Activated naive CD4-positive, alpha-beta T cell treated with anti-CD3 and anti-CD28 coated beads, Interleukin-2, amount 10 ng/mL, durations not matched to agents 7 days and 5 days (primary cell): ENCODE data around the gene FAAP100.
"Not testable (repeated sequence)": the region's sequence is repeated elsewhere in the genome, so short reads cannot be mapped to it uniquely, and the experiment has no call there.

Source experiments
- CTCF ChIA-PET: fragments of 350-600 bp; sonication (Branson Sonifier 250); formaldehyde crosslinking; loops from one replicate; lab custom pipeline; 2021; ENCODE audit warnings: antibody characterized with exemption; lab: Charles Lee
- DNase-seq: peaks from one replicate; pipeline ENCODE4 v3.0.0-alpha.2; 2020
- H3K27ac Mint-ChIP-seq: one replicate; pipeline ENCODE4 v1.8.0; 2021; ENCODE audit warnings: mild to moderate bottlenecking, moderate library complexity, mixed read lengths
- H3K27me3 Mint-ChIP-seq: one replicate; pipeline ENCODE4 v1.8.0; 2021; ENCODE audit warnings: mild to moderate bottlenecking, mixed read lengths
- H3K36me3 Mint-ChIP-seq: one replicate; pipeline ENCODE4 v1.8.0; 2021; ENCODE audit warnings: mixed read lengths
- H3K4me1 Mint-ChIP-seq: one replicate; pipeline ENCODE4 v1.8.0; 2021; ENCODE audit warnings: mixed read lengths
- H3K4me3 Mint-ChIP-seq: one replicate; pipeline ENCODE4 v1.8.0; 2021; ENCODE audit warnings: mild to moderate bottlenecking, moderate library complexity, mixed read lengths
- H3K9me3 Mint-ChIP-seq: one replicate; pipeline ENCODE4 v1.8.0; 2021; ENCODE audit warnings: mixed read lengths

FAAP100 gene

DNA sequence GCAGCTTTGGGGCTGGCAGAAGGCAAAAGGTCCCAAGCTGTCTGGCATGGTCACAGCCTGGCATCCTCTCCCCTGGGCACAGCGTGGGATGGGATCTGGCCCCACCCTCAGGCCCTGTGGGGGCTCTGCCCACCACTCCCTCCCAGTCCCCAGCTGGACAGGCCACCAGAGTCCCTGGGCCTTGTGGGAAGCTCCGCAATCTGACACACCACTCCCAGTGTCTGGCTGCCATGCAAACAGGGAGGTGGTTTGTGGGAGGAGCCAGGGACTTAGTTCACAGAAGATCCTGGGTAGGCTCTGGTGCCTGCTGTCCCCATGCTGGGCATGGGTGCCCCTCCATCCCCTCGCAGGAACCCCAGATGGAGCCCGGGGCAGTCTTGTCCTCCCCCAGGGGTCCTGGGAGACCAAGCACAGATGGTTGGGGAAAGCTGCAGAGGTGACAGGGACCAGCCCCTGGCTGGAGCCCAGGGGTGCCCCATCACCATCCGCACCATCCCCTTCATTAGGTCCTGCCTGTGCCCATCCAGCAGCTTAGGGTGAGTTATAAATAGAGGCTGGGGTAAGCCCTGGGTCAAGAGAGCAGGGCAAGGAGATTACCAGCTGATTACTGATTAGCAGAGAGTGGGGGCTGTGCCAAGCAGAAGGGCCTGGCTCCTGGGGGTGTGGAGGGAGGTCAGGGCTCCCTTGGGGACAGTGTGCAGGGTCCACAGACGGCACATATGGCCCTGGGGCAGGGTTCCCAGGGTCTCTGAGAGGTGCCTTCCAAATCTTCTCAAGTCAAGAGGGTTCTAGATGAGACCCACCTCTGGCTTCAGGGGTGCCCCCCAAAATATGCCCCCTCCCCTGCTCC, 17.8 kb downstream of the FAAP100 start:
- H3K4me1 Mint-ChIP-seq = no peaks in the 10 kb centered on the region
- CTCF ChIA-PET = no interaction called here
- no peaks in the 10 kb centered on the region for H3K9me3 Mint-ChIP-seq
- no peak overlapping the region for H3K27ac Mint-ChIP-seq
- no peak for DNase-seq
- H3K27me3 Mint-ChIP-seq = peaks cover 59% of the 10 kb centered on the region
- no peak overlapping the region for H3K4me3 Mint-ChIP-seq
- H3K36me3 Mint-ChIP-seq = no peaks in the 10 kb centered on the region

DNA sequence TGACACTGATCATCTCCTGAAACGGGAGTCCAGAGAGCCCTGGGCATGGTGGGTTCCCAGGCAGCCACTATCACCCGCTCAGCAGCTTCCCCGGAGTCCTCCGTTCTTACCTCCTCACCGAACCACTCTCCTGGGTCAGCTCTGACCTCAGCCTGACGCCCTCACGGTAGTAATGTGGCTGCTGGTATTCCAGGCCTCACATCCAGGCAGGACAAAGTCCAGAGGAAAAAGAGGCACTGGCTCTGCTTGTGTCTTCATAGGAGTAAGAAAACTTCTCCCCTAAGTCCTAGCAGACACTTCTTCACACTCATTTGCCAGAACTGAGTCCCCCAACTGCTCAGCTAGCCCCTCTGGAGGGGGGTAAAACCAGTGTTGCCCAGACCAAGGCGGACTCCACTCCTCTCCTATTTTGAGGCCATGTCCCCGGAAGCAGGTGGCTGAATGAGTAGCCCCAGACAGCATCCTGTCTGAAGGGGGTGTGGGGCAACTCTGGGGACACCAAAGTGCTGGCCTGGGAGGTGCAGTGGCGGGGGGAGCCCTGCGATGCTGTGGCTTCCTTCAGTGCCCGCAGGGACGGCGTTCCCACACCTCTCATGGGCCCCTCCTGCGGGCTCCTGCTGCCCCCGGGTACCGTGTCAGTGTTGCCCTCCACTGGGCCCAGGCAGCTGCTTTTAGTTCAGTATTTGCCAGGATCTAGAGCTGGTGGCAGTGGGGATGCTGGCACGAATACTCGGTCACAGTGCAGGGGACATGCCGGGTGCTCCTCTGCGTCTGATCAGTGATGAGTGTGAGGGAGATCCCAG, 18.6 kb downstream of the FAAP100 start:
- peaks cover 64% of the 10 kb centered on the region for H3K27me3 Mint-ChIP-seq
- H3K4me3 Mint-ChIP-seq = no peak overlapping the region
- no peak overlapping the region for H3K27ac Mint-ChIP-seq
- no peak for DNase-seq
- CTCF ChIA-PET = no interaction called here
- H3K36me3 Mint-ChIP-seq = no peaks in the 10 kb centered on the region
- no peaks in the 10 kb centered on the region for H3K4me1 Mint-ChIP-seq
- no peaks in the 10 kb centered on the region for H3K9me3 Mint-ChIP-seq

DNA sequence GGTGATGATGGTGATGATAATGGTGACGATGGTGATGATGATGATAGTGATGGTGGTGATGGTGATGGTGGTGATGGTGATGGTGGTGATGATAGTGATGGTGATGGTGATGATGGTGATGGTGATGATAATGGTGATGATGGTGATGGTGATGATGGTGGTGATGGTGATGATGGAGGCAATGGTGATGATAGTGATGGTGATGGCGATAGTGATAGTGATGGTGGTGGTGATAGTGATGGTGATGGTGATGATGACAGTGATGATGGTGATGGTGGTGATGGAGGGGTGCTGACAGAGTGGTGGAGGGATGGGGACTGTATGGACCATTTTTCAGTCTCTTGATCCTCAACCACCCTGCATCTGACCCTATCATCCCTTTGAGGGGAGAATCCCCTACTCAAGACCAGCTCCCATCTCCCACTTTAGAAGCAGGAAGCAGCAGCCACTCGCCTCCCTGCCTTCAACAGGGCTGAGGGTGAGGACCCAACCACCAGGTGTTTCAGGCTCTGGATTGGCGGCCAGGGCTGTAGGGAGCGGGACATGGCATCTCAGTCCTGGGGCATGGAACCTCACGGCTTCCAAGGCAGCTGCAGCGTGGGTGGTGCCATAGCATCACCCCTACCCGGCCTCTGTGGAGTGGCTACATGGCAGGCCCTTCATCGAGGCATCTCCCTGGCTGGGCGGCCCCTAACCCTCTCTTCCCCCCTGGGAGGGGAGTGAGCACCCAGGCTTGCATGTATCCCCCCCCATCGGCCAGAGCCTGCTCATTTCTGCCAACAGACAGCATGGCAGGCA, 19.5 kb downstream of the FAAP100 start:
- no peak overlapping the region for H3K4me3 Mint-ChIP-seq
- DNase-seq = no peak
- H3K27ac Mint-ChIP-seq = no peak overlapping the region
- H3K9me3 Mint-ChIP-seq = no peaks in the 10 kb centered on the region
- H3K36me3 Mint-ChIP-seq = no peaks in the 10 kb centered on the region
- peaks cover 61% of the 10 kb centered on the region for H3K27me3 Mint-ChIP-seq
- H3K4me1 Mint-ChIP-seq = no peaks in the 10 kb centered on the region
- CTCF ChIA-PET = no interaction called here

DNA sequence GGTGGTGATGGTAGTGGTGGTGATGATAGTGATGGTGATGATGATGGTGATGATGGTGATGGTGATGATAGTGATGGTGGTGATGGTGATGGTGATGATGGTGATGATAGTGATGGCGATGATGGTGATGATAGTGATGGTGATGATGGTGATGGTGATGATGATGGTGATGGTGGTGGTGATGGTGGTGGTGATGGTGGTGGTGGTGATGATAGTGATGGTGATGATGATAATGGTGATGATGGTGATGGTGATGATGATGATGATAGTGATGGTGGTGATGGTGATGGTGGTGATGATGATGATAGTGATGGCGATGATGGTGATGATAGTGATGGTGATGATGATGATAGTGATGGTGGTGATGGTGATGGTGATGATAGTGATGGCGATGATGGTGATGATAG, 20.2 kb downstream of the FAAP100 start:
- DNase-seq, H3K4me3 Mint-ChIP-seq, H3K9me3 Mint-ChIP-seq, H3K4me1 Mint-ChIP-seq, H3K27ac Mint-ChIP-seq, CTCF ChIA-PET, H3K36me3 Mint-ChIP-seq: not testable (repeated sequence)
- H3K27me3 Mint-ChIP-seq = peaks cover 59% of the 10 kb centered on the region

DNA sequence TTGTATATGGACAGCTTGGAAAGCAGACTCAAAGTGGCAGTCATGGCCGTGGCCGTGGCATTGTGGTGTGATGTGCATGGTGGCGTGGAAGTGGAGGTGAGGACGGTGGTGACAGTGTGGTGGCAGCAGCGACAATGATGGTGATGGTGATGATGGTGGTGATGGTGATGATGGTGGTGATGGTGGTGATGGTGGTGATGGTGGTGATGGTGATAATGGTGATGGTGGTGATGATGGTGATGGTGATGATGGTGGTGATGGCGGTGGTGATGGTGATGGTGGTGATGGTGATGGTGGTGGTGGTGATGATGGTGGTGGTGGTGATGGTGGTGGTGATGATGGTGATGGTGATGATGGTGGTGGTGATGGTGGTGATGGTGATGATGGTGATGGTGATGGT, 21.1 kb downstream of the FAAP100 start:
- H3K27me3 Mint-ChIP-seq = peaks cover 58% of the 10 kb centered on the region
- H3K9me3 Mint-ChIP-seq, CTCF ChIA-PET, DNase-seq, H3K27ac Mint-ChIP-seq, H3K4me1 Mint-ChIP-seq, H3K36me3 Mint-ChIP-seq, H3K4me3 Mint-ChIP-seq: not testable (repeated sequence)

DNA sequence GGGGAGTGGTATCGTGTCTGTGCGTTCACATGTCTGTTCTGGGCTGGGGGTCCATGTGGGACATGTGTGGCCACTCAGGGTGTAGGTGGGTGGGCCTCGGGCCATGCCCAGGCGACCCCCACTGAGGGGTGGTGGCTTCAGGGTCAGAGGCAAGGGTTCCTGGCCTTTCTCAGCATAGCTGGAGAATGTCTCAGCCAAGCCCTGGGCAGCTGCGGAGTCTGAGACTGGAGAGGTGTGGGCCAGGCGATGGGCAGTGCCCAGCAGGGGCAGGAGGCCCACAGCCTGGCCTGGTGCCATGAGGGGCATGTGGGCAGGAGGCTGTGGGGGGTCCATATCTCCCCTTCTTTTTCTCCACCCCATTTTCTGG, 22.7 kb downstream of the FAAP100 start:
- Mint-ChIP-seq H3K27me3 (peaks cover 47% of the 10 kb centered on the region), H3K9me3 (no peaks in the 10 kb centered on the region), H3K36me3 (no peaks in the 10 kb centered on the region), H3K27ac (no peak overlapping the region), H3K4me3 (no peak overlapping the region), H3K4me1 (no peaks in the 10 kb centered on the region)
- no peak for DNase-seq
- CTCF ChIA-PET = no interaction called here

DNA sequence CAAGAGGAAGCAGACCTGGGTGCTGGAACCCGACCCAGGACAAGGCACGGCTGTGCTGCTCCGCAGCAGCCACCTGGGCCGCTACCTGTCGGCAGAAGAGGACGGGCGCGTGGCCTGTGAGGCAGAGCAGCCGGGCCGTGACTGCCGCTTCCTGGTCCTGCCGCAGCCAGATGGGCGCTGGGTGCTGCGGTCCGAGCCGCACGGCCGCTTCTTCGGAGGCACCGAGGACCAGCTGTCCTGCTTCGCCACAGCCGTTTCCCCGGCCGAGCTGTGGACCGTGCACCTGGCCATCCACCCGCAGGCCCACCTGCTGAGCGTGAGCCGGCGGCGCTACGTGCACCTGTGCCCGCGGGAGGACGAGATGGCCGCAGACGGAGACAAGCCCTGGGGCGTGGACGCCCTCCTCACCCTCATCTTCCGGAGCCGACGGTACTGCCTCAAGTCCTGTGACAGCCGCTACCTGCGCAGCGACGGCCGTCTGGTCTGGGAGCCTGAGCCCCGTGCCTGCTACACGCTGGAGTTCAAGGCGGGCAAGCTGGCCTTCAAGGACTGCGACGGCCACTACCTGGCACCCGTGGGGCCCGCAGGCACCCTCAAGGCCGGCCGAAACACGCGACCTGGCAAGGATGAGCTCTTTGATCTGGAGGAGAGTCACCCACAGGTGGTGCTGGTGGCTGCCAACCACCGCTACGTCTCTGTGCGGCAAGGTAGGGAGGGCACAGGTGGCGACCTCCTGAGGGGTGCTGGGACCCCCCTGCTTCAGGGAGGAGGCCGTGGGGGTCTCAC, 23.3 kb downstream of the FAAP100 start:
- Mint-ChIP-seq H3K27me3 (peaks cover 47% of the 10 kb centered on the region), H3K36me3 (no peaks in the 10 kb centered on the region), H3K4me3 (no peak overlapping the region), H3K4me1 (no peaks in the 10 kb centered on the region), H3K9me3 (no peaks in the 10 kb centered on the region), H3K27ac (no peak overlapping the region)
- no peak for DNase-seq
- CTCF ChIA-PET = no interaction called here

DNA sequence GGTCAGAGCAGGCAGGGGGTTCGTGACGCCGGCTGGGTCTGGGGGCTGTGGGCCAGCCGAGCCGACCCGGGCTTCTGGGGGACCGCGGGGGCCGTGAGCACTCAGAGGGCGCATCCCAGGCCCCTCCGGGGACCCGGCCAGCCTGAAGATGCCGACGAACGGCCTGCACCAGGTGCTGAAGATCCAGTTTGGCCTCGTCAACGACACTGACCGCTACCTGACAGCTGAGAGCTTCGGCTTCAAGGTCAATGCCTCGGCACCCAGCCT, 23.8 kb downstream of the FAAP100 start:
- CTCF ChIA-PET = no interaction called here
- no peaks in the 10 kb centered on the region for H3K36me3 Mint-ChIP-seq
- H3K27me3 Mint-ChIP-seq = peaks cover 47% of the 10 kb centered on the region
- H3K4me1 Mint-ChIP-seq = no peaks in the 10 kb centered on the region
- no peaks in the 10 kb centered on the region for H3K9me3 Mint-ChIP-seq
- H3K27ac Mint-ChIP-seq = no peak overlapping the region
- no peak for DNase-seq
- no peak overlapping the region for H3K4me3 Mint-ChIP-seq

DNA sequence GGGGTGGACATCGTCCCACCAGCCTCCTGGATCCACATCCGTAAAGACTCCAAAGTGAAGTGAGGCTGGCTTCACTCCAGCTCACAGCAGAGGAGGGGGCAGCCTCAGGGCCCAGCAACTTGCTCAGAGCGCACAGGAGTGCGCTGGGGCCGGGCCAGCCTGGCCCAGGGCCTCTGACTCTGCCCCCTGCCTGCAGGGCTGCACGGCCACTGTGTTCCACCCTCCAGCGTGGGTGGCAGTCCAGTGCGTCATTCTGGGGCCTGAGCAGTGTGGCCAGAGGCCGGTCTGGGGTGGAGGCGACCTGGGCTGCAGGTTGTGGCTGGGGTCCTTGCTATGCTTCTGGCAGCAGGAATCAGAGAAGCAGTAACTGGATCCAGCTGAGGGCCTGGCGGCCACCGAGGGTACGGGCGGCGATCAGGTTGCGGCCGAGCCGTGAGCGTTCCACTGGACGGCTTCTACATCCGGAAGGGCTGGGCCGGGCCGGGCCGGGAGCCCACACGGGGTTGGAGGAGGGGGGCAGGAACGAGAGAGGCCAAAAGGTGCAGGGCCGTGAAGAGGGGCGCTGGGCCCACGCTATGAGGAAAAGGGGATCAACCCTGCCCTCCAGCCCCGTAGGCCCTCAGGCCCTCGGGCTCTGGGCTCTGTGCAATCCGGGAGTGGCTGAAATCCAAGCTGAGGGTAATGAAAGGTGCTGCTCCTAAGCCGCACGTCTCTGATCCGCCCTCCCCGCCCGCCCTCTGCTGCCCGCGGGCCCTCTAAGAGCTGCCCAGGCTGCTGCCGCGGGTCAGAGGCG, 24.4 kb downstream of the FAAP100 start, which contains the start of gene FSCN2:
TSS of gene FSCN2 (plus strand) at position 787 of the 793 bp plus-strand sequence. CDS start 155 bp downstream, outside the sequence.
- H3K4me3 Mint-ChIP-seq = no peak within 1 kb of the TSS
- DNase-seq = no peak
- CTCF ChIA-PET = no interaction called here
- H3K9me3 Mint-ChIP-seq = no peaks in the 10 kb centered on the region
- H3K36me3 Mint-ChIP-seq = no peaks in the 10 kb centered on the region
- H3K27ac Mint-ChIP-seq = no peak within 1 kb of the TSS
- H3K4me1 Mint-ChIP-seq = no peaks in the 10 kb centered on the region
- H3K27me3 Mint-ChIP-seq = peaks cover 47% of the 10 kb centered on the region

DNA sequence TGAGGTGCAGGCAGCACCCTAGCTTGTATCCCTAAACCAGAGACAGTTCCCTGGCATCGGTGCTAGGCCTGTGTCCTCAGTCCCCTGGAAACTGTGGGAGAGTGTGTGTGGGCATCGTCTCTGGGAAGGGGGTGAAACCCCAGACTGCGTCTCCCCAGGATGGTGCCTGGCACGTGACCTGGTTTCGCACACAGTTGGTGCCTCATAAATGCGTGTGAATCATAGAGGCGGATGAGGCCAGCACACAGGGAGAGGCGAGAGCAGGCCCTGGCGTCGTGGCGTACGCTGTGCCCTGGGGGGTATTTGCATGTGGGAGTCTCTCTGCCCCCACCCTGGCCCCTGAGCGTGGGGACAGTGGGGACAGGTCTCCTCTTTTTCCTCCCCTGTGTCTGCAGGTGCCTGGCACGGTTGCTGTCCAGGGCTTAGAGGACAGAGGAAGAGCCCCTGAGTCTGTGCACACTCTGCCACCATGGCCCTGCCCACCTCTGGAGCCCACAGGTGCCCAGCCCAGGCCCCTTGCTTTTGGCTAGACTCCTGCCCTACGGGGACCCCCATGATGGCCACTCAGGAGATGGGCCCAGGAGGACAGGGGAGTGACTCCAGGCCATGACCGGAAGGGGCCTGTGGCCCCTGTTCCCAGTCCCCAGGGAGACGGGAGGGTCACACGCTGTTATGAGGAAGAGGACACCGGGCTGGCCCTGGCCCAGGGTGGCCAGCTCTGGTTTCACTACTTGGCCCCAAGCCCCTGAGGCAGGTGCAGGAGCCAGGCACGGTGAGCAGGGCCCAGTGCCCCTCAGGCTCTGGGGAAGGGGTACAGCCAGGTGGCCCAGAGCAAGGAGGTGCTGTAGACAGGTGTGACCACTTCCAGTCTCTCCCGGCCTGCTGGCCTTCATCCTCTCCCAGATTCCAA, 25.2 kb downstream of the FAAP100 start:
- no peaks in the 10 kb centered on the region for H3K9me3 Mint-ChIP-seq
- H3K4me3 Mint-ChIP-seq = no peak overlapping the region
- H3K4me1 Mint-ChIP-seq = no peaks in the 10 kb centered on the region
- no peaks in the 10 kb centered on the region for H3K36me3 Mint-ChIP-seq
- no peak overlapping the region for H3K27ac Mint-ChIP-seq
- DNase-seq = no peak
- CTCF ChIA-PET = no interaction called here
- H3K27me3 Mint-ChIP-seq = peaks cover 56% of the 10 kb centered on the region

DNA sequence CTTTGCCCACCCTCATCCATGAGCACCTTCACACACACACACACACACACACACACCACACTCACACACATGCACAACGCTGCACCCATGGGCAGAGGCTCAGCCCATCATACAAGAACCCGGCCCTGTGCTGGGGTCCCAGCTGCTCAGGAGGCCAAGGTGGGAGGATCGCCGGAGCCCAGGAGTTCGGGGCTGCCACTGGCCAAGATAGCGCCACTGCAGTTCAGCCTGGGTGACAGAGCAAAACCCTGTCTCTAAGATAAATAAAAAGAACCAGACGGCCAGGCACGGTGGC, 27.3 kb downstream of the FAAP100 start:
- no peaks in the 10 kb centered on the region for H3K36me3 Mint-ChIP-seq
- CTCF ChIA-PET = no interaction called here

DNA sequence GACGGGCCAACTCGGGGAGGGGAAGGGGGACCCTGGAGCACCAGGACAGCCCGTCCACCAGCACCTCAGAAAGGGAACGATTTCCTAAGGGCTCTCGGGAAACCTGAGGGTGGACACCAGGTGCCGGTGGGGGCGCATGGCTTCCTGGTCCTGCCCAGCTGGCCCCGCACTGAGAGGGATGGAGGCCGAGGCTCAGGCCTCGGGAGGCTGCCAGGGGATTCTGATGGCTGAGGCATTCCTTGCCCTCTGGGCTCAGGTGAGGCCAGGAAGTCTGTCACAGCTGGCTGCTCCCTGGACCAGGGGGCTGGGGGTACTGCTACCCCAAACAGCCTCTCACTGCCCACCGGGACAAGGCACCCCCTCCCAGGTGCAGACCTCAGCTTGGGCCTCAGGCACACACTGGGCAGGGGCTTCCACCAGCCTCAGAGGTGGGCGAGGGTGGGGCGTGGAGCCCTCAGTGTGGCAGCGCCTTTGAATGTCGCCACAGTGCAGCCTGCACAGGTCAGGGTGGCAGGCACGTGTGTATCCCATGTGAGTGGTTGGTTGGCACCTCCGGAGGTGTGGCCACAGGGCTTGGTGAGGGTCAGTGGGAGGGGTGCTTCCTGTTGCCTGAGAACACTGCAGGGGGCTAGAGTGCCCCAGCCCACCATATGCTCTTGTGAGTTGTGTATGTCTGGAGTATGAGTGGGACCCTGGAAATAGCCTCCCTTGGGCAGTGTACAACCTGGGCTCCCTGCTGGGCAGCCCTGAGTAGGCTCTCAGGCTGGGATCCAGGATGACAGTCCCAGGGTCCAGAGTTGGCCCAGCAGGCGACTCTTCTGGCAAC, 27.9 kb downstream of the FAAP100 start:
- DNase-seq = no peak
- peaks cover 78% of the 10 kb centered on the region for H3K27me3 Mint-ChIP-seq
- no peaks in the 10 kb centered on the region for H3K36me3 Mint-ChIP-seq
- CTCF ChIA-PET = interaction anchor here (0.9 kb wide), 1 partner anchor 77 kb away, joined by 3 read pairs; no protein-coding TSS in a partner anchor
- peaks cover 4% of the 10 kb centered on the region for H3K4me1 Mint-ChIP-seq
- H3K9me3 Mint-ChIP-seq = no peaks in the 10 kb centered on the region
- no peak overlapping the region for H3K4me3 Mint-ChIP-seq
- no peak overlapping the region for H3K27ac Mint-ChIP-seq

More for the DNA sequence above, 27.3 kb downstream of the FAAP100 start:
- Mint-ChIP-seq H3K4me3 (no peak overlapping the region), H3K27ac (no peak overlapping the region), H3K27me3 (peaks cover 75% of the 10 kb centered on the region), H3K4me1 (peaks cover 4% of the 10 kb centered on the region), H3K9me3 (no peaks in the 10 kb centered on the region)
- no peak for DNase-seq
